GM12878 (cell line): ENCODE results near the gene ERCC4. TPM values are rescaled to one million over a fixed set of nuclear protein-coding genes. Genes with fewer than 3 reads are reported as not detected.

ENCODE experiments used
- ATAC-seq: fragments of 200-7000 bp; cut with Tn5 transposase; 3 replicates; pipeline ENCODE4 v1.9.1; 2020; ENCODE audit warnings: mild to moderate bottlenecking, moderate library complexity
- BruUV-seq: library from RNA; stranded (reverse); fragments of 400-500 nt; replicated peaks from 2 replicates; lab custom pipeline; 2021; lab: Mats Ljungman, UMichigan
- CTCF ChIA-PET: fragments of 300-600 bp; sonication (Branson Sonifier 250); formaldehyde crosslinking; extraction: SDS; loops from one replicate; lab custom pipeline; 2021; ENCODE audit warnings: inconsistent platforms; lab: Yijun Ruan, JAX
- POLR2A ChIA-PET: fragments of 350-600 bp; formaldehyde crosslinking; extraction: SDS; loops from one replicate; lab custom pipeline; 2021; ENCODE audit warnings: inconsistent platforms; lab: Charles Lee
- RAD21 ChIA-PET: fragments of 300-600 bp; sonication (Branson Sonifier 250); formaldehyde crosslinking; loops from one replicate; lab custom pipeline; 2023; ENCODE audit warnings: antibody characterized with exemption; ENCODE audit not compliant: unreplicated experiment; lab: Charles Lee
- SMC1A ChIA-PET: fragments of 300-600 bp; sonication (Branson Sonifier 250); formaldehyde crosslinking; loops from one replicate; lab custom pipeline; 2023; ENCODE audit not compliant: unreplicated experiment, uncharacterized antibody; lab: Charles Lee
- DNase-seq: peaks from one replicate; pipeline ENCODE4 v3.0.0-alpha.2; 2011; ENCODE audit warnings: low read depth, low spot score
- FAIRE-seq: peaks from 3 replicates; lab custom pipeline; 2011; peaks lifted over from hg19 to GRCh38; lab: Jason Lieb, UNC
- H2AFZ ChIP-seq: 2 replicates; pipeline ENCODE4 v1.6.0; 2011; ENCODE audit warnings: low read depth, low read length, control low read depth; ENCODE audit not compliant: control insufficient read depth
- H3K27ac ChIP-seq: 2 replicates; pipeline ENCODE4 v1.5.1; 2011; ENCODE audit warnings: control low read depth; ENCODE audit not compliant: control insufficient read depth, insufficient read depth
- H3K27me3 ChIP-seq, 2 experiments: replicated peaks in 1 of 2; 2 replicates each; pipeline versions ENCODE4 v1.6.0 to v1.6.1; 2011; ENCODE audit warnings: low read length in 1 of 2; ENCODE audit not compliant: control insufficient read depth in 2 of 2, insufficient read depth in 2 of 2
- H3K36me3 ChIP-seq, 2 experiments: 2 replicates each; pipeline ENCODE4 v1.5.1; 2011; ENCODE audit warnings: low read length in 1 of 2; ENCODE audit not compliant: control insufficient read depth in 2 of 2, insufficient read depth in 2 of 2
- H3K4me1 ChIP-seq: 2 replicates; pipeline ENCODE4 v1.6.1; 2011; ENCODE audit warnings: mild to moderate bottlenecking, low read length, moderate library complexity, mixed read lengths; ENCODE audit not compliant: control insufficient read depth, insufficient read depth
- H3K4me2 ChIP-seq: 2 replicates; pipeline ENCODE4 v1.6.0; 2011; ENCODE audit warnings: control low read depth; ENCODE audit not compliant: control insufficient read depth, insufficient read depth
- H3K4me3 ChIP-seq: fragments of 200-600 bp; sonication (generic); 2 replicates; pipeline ENCODE4 v1.5.1; 2016
- H3K79me2 ChIP-seq: 2 replicates; pipeline ENCODE4 v1.6.0; 2011; ENCODE audit warnings: low read length; ENCODE audit not compliant: control insufficient read depth, insufficient read depth
- H3K9ac ChIP-seq: 2 replicates; pipeline ENCODE4 v1.8.0; 2011; ENCODE audit warnings: low read length, control low read depth, mixed read lengths; ENCODE audit not compliant: control insufficient read depth, insufficient read depth
- H3K9me3 ChIP-seq: replicated peaks from 3 replicates; pipeline ENCODE4 v1.5.1; 2011; ENCODE audit warnings: mild to moderate bottlenecking, low read length; ENCODE audit not compliant: control insufficient read depth, insufficient read depth
- H4K20me1 ChIP-seq: 2 replicates; pipeline ENCODE4 v1.6.0; 2011; ENCODE audit not compliant: control insufficient read depth, insufficient read depth
- CBFB ChIP-seq: IDR thresholded peaks from 2 replicates; pipeline ENCODE4 v1.6.1; 2016; ENCODE audit warnings: antibody characterized with exemption, low read depth
- ETV6 ChIP-seq, 2 experiments: fragments of 450-650 bp in 1 of 2; IDR thresholded peaks in 1 of 2; conservative IDR thresholded peaks in 1 of 2; 2 replicates each; pipeline ENCODE4 v1.6.1; 2014; ENCODE audit warnings: antibody characterized with exemption in 1 of 2, borderline replicate concordance in 1 of 2, low read depth in 1 of 2, mild to moderate bottlenecking in 1 of 2, moderate library complexity in 1 of 2
- GATAD2B ChIP-seq: fragments of 450-650 bp; conservative IDR thresholded peaks from 2 replicates; pipeline ENCODE4 v1.6.1; 2017; ENCODE audit warnings: low read depth, mild to moderate bottlenecking, moderate library complexity
- IRF4 ChIP-seq: IDR thresholded peaks from 2 replicates; pipeline ENCODE4 v1.6.1; 2011; ENCODE audit warnings: low read depth, low read length
- JUND ChIP-seq: IDR thresholded peaks from 2 replicates; pipeline ENCODE4 v1.6.1; 2012; ENCODE audit warnings: low read depth, mild to moderate bottlenecking, low read length, improper control_type of control experiment, moderate library complexity
- KLF5 ChIP-seq: fragments of 450-650 bp; IDR thresholded peaks from 2 replicates; pipeline ENCODE4 v1.6.1; 2014; ENCODE audit warnings: mild to moderate bottlenecking; ENCODE audit not compliant: partially characterized antibody
- LARP7 ChIP-seq: fragments of 450-650 bp; IDR thresholded peaks from 2 replicates; pipeline ENCODE4 v1.6.1; 2017; ENCODE audit warnings: mild to moderate bottlenecking
- STAT3 ChIP-seq: IDR thresholded peaks from 2 replicates; pipeline ENCODE4 v1.6.1; 2011; ENCODE audit warnings: low read depth, low read length, improper control_type of control experiment
- TBL1XR1 ChIP-seq: IDR thresholded peaks from 2 replicates; pipeline ENCODE4 v1.6.1; 2012; ENCODE audit warnings: low read depth, low read length, improper control_type of control experiment
- USF1 ChIP-seq: IDR thresholded peaks from 2 replicates; pipeline ENCODE4 v1.6.1; 2011; ENCODE audit warnings: borderline replicate concordance, low read depth, mild to moderate bottlenecking, moderate library complexity, mixed read lengths, low read length; ENCODE audit not compliant: insufficient read depth; ENCODE audit errors: extremely low read length
- ZNF592 ChIP-seq: fragments of 450-650 bp; IDR thresholded peaks from 2 replicates; pipeline ENCODE4 v1.6.1; 2017; ENCODE audit warnings: mild to moderate bottlenecking, moderate library complexity
- WGBS: methylation state at CpG from one replicate; pipeline ENCODE4 v1.1.6; 2016; ENCODE audit warnings: low lambda C conversion rate; ENCODE audit not compliant: insufficient replicate concordance, insufficient coverage; ENCODE audit errors: missing lambda C conversion rate; 5-methylcytosine and 5-hydroxymethylcytosine counted together
- in situ Hi-C: fragments of 300-500 bp; cut with MboI; formaldehyde crosslinking; loops from 9 replicates; pipeline ENCODE4 v1.14.3; 2018; ENCODE audit warnings: mixed read lengths
- intact Hi-C: fragments of 100-400 bp; cut with micrococcal nuclease; formaldehyde crosslinking; loops from one replicate; pipeline ENCODE4 v1.14.2; 2022; ENCODE audit not compliant: unreplicated experiment
- polyA plus RNA-seq, 11 experiments: library from polyadenylated mRNA; depleted of rRNA in 4 of 11; unstranded in 6 of 11; stranded (reverse) in 5 of 11; fragments of >200 nt; fragmentation: Nextera tagmentation in 4 of 11; fragmentation: Illumina TruSeq in 1 of 11; extraction: Ambion mirVana in 4 of 11; extraction: Trizol in 1 of 11; gene quantifications; 1 replicate in 1 of 11; 2 replicates in 10 of 11; pipeline versions ENCODE4 v1.2.1 to v1.2.3, GENCODE V29; 2011 to 2016; ENCODE audit warnings: inconsistent platforms in 2 of 11, missing spikeins in 2 of 11, low read depth in 1 of 11
- total RNA-seq, 4 experiments: library from RNA; depleted of rRNA in 3 of 4; stranded (reverse); fragments of >200 nt in 3 of 4; fragmentation: Illumina TruSeq in 1 of 4; extraction: Trizol in 1 of 4; gene quantifications; 2 replicates each; pipeline versions ENCODE4 v1.2.1 to v1.2.3, GENCODE V29; 2013 to 2021

Gene ERCC4
- total and polyA plus RNA-seq, 10 of the 15 experiments (the other 5 are each of a cell fraction or from before 2014, with no cell fraction given), result 4.7 to 24.6 (median 8.9) TPM

- in situ Hi-C loops (no loop called here), intact Hi-C loops (no loop called here)
- ATAC-seq (no peak), FAIRE-seq (no peak), DNase-seq (no peak)
- H3K4me2 ChIP-seq, result no peak overlapping the region
- H3K4me3 ChIP-seq, result no peak overlapping the region
- H3K9ac ChIP-seq, result no peak overlapping the region
- H2AFZ ChIP-seq, result no peak overlapping the region
- TF ChIP-seq ZNF592 (no peak), GATAD2B (no peak), LARP7 (no peak), KLF5 (no peak), USF1 (no peak), CBFB (no peak), ETV6 (conservative IDR thresholded peaks at IDR 0.05 in 1 of 2, IDR thresholded peaks at IDR 0.05 in 1 of 2; ENCODE audit: borderline replicate concordance in 1 of 2, low read depth in 1 of 2) (no peak), IRF4 (no peak), JUND (no peak), TBL1XR1 (no peak), STAT3 (no peak)
- no peaks in the 10 kb centered on the region for H3K4me1 ChIP-seq
- no peaks in the 10 kb centered on the region for H3K79me2 ChIP-seq
- BruUV-seq, result no TSS peak
- no peak overlapping the region for H3K27ac ChIP-seq
- H3K36me3 ChIP-seq, result no peaks in the 10 kb centered on the region
- no peaks in the 10 kb centered on the region for H3K27me3 ChIP-seq
- CTCF ChIA-PET, result no interaction called here
- no peaks in the 10 kb centered on the region for H4K20me1 ChIP-seq
- no peaks in the 10 kb centered on the region for H3K9me3 ChIP-seq
- WGBS, result 50% methylated on average over 8 of the region's 8 CpGs
- SMC1A ChIA-PET, result interaction anchor here (0.6 kb wide), 1 partner anchor 93 kb away, joined by 3 read pairs; no protein-coding TSS in a partner anchor
- POLR2A ChIA-PET, result interaction anchor here (0.6 kb wide), 1 partner anchor 99 kb away, joined by 3 read pairs; no protein-coding TSS in a partner anchor
- RAD21 ChIA-PET, result no interaction called here
Observed at GRCh38 chr16:13984794-13985193, 64.8 kb downstream of the ERCC4 start.
